Erythroblast (primary cell): ENCODE results near the gene BTBD2.

ENCODE experiments used
- GATA1 ChIP-seq: IDR thresholded peaks from 2 replicates; pipeline ENCODE4 v1.6.1; 2011; ENCODE audit warnings: low read depth, mild to moderate bottlenecking, control low read depth, low read length, moderate library complexity
- POLR2A ChIP-seq: IDR thresholded peaks from 2 replicates; pipeline ENCODE4 v1.6.1; 2011; ENCODE audit warnings: mild to moderate bottlenecking, low read length

DNA sequence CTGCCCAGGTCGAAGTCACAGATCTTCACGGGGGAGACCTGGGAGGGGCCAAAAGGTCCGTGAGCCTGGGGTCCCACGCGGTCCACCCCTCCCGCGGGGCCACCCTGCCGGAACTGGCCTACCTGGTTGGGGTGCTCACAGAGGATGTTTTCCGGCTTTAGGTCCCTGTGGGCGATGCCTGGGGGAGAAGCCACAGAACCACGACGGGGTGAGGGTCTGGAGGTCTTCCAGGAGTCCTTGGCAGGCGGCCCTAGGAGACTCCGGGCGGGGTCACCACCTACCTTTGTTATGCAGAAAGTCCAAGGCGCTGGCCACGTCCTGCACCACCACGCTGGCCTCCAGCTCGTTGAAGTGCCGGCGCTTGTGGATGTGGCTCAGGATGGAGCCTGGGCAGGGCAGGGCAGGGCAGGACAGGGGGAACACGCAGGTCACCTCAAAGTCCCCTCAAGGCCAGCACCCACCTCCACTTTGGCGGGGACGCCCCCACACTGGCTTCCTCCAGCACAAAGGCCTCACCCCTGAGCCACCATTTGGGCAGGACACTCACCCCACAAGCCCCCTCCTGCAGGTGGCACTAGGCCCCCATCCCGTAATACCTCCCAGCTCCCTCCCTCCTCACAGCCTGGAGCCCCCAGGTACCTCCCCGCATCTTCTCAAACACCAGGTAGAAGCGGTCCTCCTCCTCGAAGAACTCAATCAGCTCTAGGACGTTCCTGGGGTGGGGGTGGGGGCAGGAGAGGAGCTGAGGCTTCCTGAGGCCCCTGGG is 27.2 kb upstream of the BTBD2 start:
- no peak for TF ChIP-seq POLR2A
- no peak for TF ChIP-seq GATA1
